ENCODE results near the gene EXOG. TPM values are rescaled to one million over a fixed set of nuclear protein-coding genes. Genes with fewer than 3 reads are reported as not detected.

The EXOG gene
- total and polyA plus RNA-seq, 10 donors, result 3.9 to 20.9 (median 18.1) TPM

GRCh38 chr3:38555926-38556325 lies 59.8 kb downstream of the EXOG start:
- TF ChIP-seq POLR2A (IDR thresholded peaks at IDR 0.05), result no peak
- TF ChIP-seq CTCF (IDR thresholded peaks at IDR 0.05 in 8 of 11, conservative IDR thresholded peaks at IDR 0.05 in 3 of 11), result no peak
- no peak for TF ChIP-seq POLR2AphosphoS5 (IDR thresholded peaks at IDR 0.05)

GRCh38 chr3:38556640-38557358 lies 60.7 kb downstream of the EXOG start:
- Histone ChIP-seq H3K27me3 (replicated peaks in 1 of 7) (peaks cover 0 to 2% (median 0%) of the 10 kb centered on the region in 7 donors), H3K36me3 (peaks cover 0 to 2% (median 0%) of the 10 kb centered on the region in 6 donors), H3K4me1 (no peaks in the 10 kb centered on the region), H3K4me3 (no peak overlapping the region), H3K27ac (no peak overlapping the region), H3K9me3 (peaks cover 0 to 14% (median 5%) of the 10 kb centered on the region in 8 donors)
- 62 to 86% (median 69%) methylated on average over 4 of the region's 4 CpGs for WGBS, 5 donors
- TF ChIP-seq CTCF (IDR thresholded peaks at IDR 0.05 in 8 of 11, conservative IDR thresholded peaks at IDR 0.05 in 3 of 11), result no peak
- no peak for TF ChIP-seq POLR2AphosphoS5 (IDR thresholded peaks at IDR 0.05)
- TF ChIP-seq POLR2A (IDR thresholded peaks at IDR 0.05), result no peak
- peak; percentile 47 for DNase-seq
- intact Hi-C loops (cut with DNase I; ENCODE audit: low total_unique reads), result no loop called here

More at GRCh38 chr3:38555926-38556325, 59.8 kb downstream of the EXOG start:
- Histone ChIP-seq H3K27ac (no peak overlapping the region), H3K36me3 (peaks cover 0 to 2% (median 0%) of the 10 kb centered on the region in 6 donors), H3K4me1 (no peaks in the 10 kb centered on the region), H3K27me3 (replicated peaks in 1 of 7) (no peaks in the 10 kb centered on the region), H3K4me3 (no peak overlapping the region), H3K9me3 (peaks cover 0 to 14% (median 5%) of the 10 kb centered on the region in 8 donors)
- peak; percentile 36 for DNase-seq
- WGBS, 5 donors, result 80 to 98% (median 91%) methylated on average over 2 of the region's 2 CpGs
- intact Hi-C loops (cut with DNase I; ENCODE audit: low total_unique reads), result no loop called here

GRCh38 chr3:38558864-38559263 lies 62.7 kb downstream of the EXOG start:
- Histone ChIP-seq H3K9me3 (peaks cover 0 to 9% (median 4%) of the 10 kb centered on the region in 8 donors), H3K36me3 (peaks cover 0 to 11% (median 0%) of the 10 kb centered on the region in 6 donors), H3K27me3 (replicated peaks in 1 of 7) (peaks cover 0 to 8% (median 0%) of the 10 kb centered on the region in 7 donors), H3K27ac (no peak overlapping the region), H3K4me3 (no peak overlapping the region), H3K4me1 (no peaks in the 10 kb centered on the region)
- TF ChIP-seq POLR2A (IDR thresholded peaks at IDR 0.05) (no peak), POLR2AphosphoS5 (IDR thresholded peaks at IDR 0.05) (no peak), CTCF (IDR thresholded peaks at IDR 0.05 in 8 of 11, conservative IDR thresholded peaks at IDR 0.05 in 3 of 11) (no peak)
- 67 to 93% (median 78%) methylated on average over 1 of the region's 1 CpG for WGBS, 5 donors
- intact Hi-C loops (cut with DNase I; ENCODE audit: low total_unique reads), result no loop called here
- no peak for DNase-seq

- H3K9me3 ChIP-seq, result no peaks in the 10 kb centered on the region
- no peaks in the 10 kb centered on the region for H3K4me1 ChIP-seq
- peaks cover 0 to 8% (median 0%) of the 10 kb centered on the region in 7 donors for H3K27me3 ChIP-seq (replicated peaks in 1 of 7)
- peaks cover 0 to 11% (median 0%) of the 10 kb centered on the region in 6 donors for H3K36me3 ChIP-seq
- no peak overlapping the region for H3K4me3 ChIP-seq
- peak; percentile 46 for DNase-seq
- H3K27ac ChIP-seq, result no peak overlapping the region
- intact Hi-C loops (cut with DNase I; ENCODE audit: low total_unique reads), result no loop called here
- WGBS, 5 donors, result 92 to 100% (median 96%) methylated on average over 2 to 6 of the region's 6 CpGs
- no peak for TF ChIP-seq CTCF (IDR thresholded peaks at IDR 0.05 in 8 of 11, conservative IDR thresholded peaks at IDR 0.05 in 3 of 11)
- TF ChIP-seq POLR2AphosphoS5 (IDR thresholded peaks at IDR 0.05), result no peak
- TF ChIP-seq POLR2A (IDR thresholded peaks at IDR 0.05), result no peak
These were observed 64.1 kb downstream of the EXOG start for GRCh38 chr3:38560284-38560683.

Data from spleen (tissue), 11 donors.